Fibroblast of lung (primary cell): ENCODE data around the gene PITRM1. TPM values are rescaled to one million over a fixed set of nuclear protein-coding genes. Genes with fewer than 3 reads are reported as not detected.

Source experiments
- DNase-seq, 2 donors: peaks; one replicate each; pipeline versions ENCODE4 v3.0.0 to v3.0.0-alpha.2; 2010; ENCODE audit warnings: low read depth in 2 of 2
- H2AFZ ChIP-seq: 2 replicates; pipeline ENCODE4 v1.5.1; 2012; ENCODE audit warnings: low read length, control low read depth, inconsistent platforms
- H3K27ac ChIP-seq: 2 replicates; pipeline ENCODE4 v1.5.1; 2011; ENCODE audit warnings: low read length, control low read depth; ENCODE audit not compliant: insufficient read depth
- H3K27me3 ChIP-seq: 2 replicates; pipeline ENCODE4 v1.5.1; 2011; ENCODE audit warnings: mild to moderate bottlenecking, low read length; ENCODE audit not compliant: control insufficient read depth, insufficient read depth
- H3K36me3 ChIP-seq: 2 replicates; pipeline ENCODE4 v1.5.1; 2011; ENCODE audit warnings: low read length; ENCODE audit not compliant: control insufficient read depth, insufficient read depth
- H3K4me1 ChIP-seq: 2 replicates; pipeline ENCODE4 v1.5.1; 2011; ENCODE audit warnings: low read length; ENCODE audit not compliant: control insufficient read depth, insufficient read depth; ENCODE audit errors: extremely low read depth
- H3K4me2 ChIP-seq: 2 replicates; pipeline ENCODE4 v1.5.1; 2011; ENCODE audit warnings: low read length, control low read depth; ENCODE audit not compliant: insufficient read depth; ENCODE audit errors: extremely low read depth
- H3K4me3 ChIP-seq, 4 experiments: fragments of 200-600 bp in 1 of 4; sonication (generic) in 1 of 4; replicated peaks in 1 of 4; 2 replicates each; pipeline ENCODE4 v1.5.1; 2011 to 2016; ENCODE audit warnings: low read length in 4 of 4, low read depth in 3 of 4, mild to moderate bottlenecking in 3 of 4, control low read depth in 2 of 4, inconsistent platforms in 1 of 4, mixed read lengths in 1 of 4; ENCODE audit not compliant: insufficient read depth in 1 of 4; ENCODE audit errors: control extremely low read depth in 1 of 4
- H3K79me2 ChIP-seq: 2 replicates; pipeline ENCODE4 v1.5.1; 2012; ENCODE audit warnings: mild to moderate bottlenecking, low read length, inconsistent platforms; ENCODE audit not compliant: control insufficient read depth, insufficient read depth
- H3K9ac ChIP-seq: 2 replicates; pipeline ENCODE4 v1.5.1; 2011; ENCODE audit warnings: mild to moderate bottlenecking, low read length, control low read depth; ENCODE audit not compliant: insufficient read depth
- H3K9me3 ChIP-seq: 2 replicates; pipeline ENCODE4 v1.5.1; 2012; ENCODE audit warnings: low read depth, low read length; ENCODE audit not compliant: control insufficient read depth, insufficient read depth
- H4K20me1 ChIP-seq: 2 replicates; pipeline ENCODE4 v1.5.1; 2011; ENCODE audit warnings: low read length; ENCODE audit not compliant: control insufficient read depth, insufficient read depth; ENCODE audit errors: extremely low read depth
- EZH2 ChIP-seq: IDR thresholded peaks from 2 replicates; pipeline ENCODE4 v1.5.1; 2012; ENCODE audit warnings: low read length, control low read depth, mild to moderate bottlenecking; ENCODE audit errors: missing control alignments
- polyA plus RNA-seq, 2 donors: library from polyadenylated mRNA; depleted of rRNA in 1 of 2; stranded (reverse) in 1 of 2; unstranded in 1 of 2; fragments of >200 nt; gene quantifications; 2 replicates each; pipeline ENCODE4 v1.2.1, GENCODE V29; 2011 to 2012; ENCODE audit warnings: missing spikeins in 1 of 2
- total RNA-seq: library from RNA; depleted of rRNA; stranded (reverse); fragments of >200 nt; gene quantifications from 2 replicates; pipeline ENCODE4 v1.2.1, GENCODE V29; 2014
- TF ChIP-seq, protein P1 (sequence below), 2 donors: IDR thresholded peaks in 1 of 2; conservative IDR thresholded peaks in 1 of 2; 1 replicate in 1 of 2; 2 replicates in 1 of 2; pipeline ENCODE4 v1.5.1; 2011 to 2012; ENCODE audit warnings: low read length in 2 of 2, control low read depth in 1 of 2, inconsistent platforms in 1 of 2, low read depth in 1 of 2, mild to moderate bottlenecking in 1 of 2

PITRM1 gene
- total and polyA plus RNA-seq, 2 donors (not counting 1 experiment from before 2014, with no cell fraction given), result 53.1 to 73.7 TPM

DNA sequence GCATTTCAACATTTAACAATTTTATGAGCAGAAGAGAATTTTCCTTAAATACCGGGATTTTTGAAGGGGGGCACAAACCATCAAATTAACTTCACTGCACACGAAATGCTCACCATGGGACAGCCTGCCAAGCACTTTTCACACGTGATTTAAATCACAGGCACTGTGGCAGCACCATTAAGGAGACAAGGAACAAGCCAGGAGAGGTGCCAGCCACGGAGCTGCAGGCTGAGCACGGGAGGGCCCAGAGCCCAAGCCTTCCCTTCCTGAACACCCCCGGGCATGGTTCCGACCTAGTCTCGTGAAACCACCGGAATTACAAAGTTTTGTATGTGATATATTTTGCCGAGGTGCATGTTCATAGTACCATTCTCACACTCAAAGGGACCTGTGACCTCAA, 13.4 kb downstream of the PITRM1 start:
- no peak overlapping the region for H3K9ac ChIP-seq
- no peaks in the 10 kb centered on the region for H3K79me2 ChIP-seq
- H3K27ac ChIP-seq, result no peak overlapping the region
- H4K20me1 ChIP-seq, result no peaks in the 10 kb centered on the region
- H3K9me3 ChIP-seq, result no peaks in the 10 kb centered on the region
- H3K36me3 ChIP-seq, result peaks cover 33% of the 10 kb centered on the region
- H3K4me3 ChIP-seq, result no peak overlapping the region
- H2AFZ ChIP-seq, result no peak overlapping the region
- H3K4me1 ChIP-seq, result no peaks in the 10 kb centered on the region
- H3K27me3 ChIP-seq, result no peaks in the 10 kb centered on the region
- H3K4me2 ChIP-seq, result no peak overlapping the region
- no peak for TF ChIP-seq EZH2
- TF ChIP-seq, protein P1, sequence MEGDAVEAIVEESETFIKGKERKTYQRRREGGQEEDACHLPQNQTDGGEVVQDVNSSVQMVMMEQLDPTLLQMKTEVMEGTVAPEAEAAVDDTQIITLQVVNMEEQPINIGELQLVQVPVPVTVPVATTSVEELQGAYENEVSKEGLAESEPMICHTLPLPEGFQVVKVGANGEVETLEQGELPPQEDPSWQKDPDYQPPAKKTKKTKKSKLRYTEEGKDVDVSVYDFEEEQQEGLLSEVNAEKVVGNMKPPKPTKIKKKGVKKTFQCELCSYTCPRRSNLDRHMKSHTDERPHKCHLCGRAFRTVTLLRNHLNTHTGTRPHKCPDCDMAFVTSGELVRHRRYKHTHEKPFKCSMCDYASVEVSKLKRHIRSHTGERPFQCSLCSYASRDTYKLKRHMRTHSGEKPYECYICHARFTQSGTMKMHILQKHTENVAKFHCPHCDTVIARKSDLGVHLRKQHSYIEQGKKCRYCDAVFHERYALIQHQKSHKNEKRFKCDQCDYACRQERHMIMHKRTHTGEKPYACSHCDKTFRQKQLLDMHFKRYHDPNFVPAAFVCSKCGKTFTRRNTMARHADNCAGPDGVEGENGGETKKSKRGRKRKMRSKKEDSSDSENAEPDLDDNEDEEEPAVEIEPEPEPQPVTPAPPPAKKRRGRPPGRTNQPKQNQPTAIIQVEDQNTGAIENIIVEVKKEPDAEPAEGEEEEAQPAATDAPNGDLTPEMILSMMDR (conservative IDR thresholded peaks at IDR 0.05 in 1 of 2, IDR thresholded peaks at IDR 0.05 in 1 of 2; ENCODE audit: low read depth in 1 of 2, low read length in 2 of 2), result no peak
- no peak for DNase-seq

DNA sequence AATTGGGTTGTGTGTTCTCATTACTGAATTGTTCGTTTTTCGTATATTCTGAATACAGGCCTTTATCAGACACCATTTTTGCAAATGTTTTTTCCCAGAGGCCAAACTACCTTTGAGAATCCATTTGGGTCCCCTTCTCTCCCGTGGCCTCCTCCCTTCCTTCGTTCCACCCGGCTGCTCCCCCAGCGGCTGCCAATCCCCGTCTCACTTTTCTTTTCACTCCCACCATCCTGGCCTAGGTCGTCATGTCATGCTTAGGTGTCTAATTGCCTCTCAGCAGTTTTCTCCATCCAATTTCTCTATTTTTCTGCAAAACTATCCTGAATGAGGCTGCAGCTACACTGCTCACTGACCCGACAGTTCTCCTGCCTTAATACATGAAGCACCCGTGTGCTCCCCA, 17.9 kb downstream of the PITRM1 start:
- no peak for DNase-seq
- H3K4me1 ChIP-seq, result no peaks in the 10 kb centered on the region
- no peak overlapping the region for H3K4me3 ChIP-seq
- no peaks in the 10 kb centered on the region for H3K27me3 ChIP-seq
- no peak overlapping the region for H3K9ac ChIP-seq
- no peak overlapping the region for H2AFZ ChIP-seq
- no peaks in the 10 kb centered on the region for H4K20me1 ChIP-seq
- no peaks in the 10 kb centered on the region for H3K79me2 ChIP-seq
- H3K27ac ChIP-seq, result no peak overlapping the region
- TF ChIP-seq EZH2, result no peak
- TF ChIP-seq, protein P1 (conservative IDR thresholded peaks at IDR 0.05 in 1 of 2, IDR thresholded peaks at IDR 0.05 in 1 of 2; ENCODE audit: low read depth in 1 of 2, low read length in 2 of 2), result no peak
- H3K36me3 ChIP-seq, result peaks cover 35% of the 10 kb centered on the region
- H3K9me3 ChIP-seq, result no peaks in the 10 kb centered on the region
- no peak overlapping the region for H3K4me2 ChIP-seq

- H3K9me3 ChIP-seq, result no peaks in the 10 kb centered on the region
- no peak for TF ChIP-seq EZH2
- TF ChIP-seq, protein P1 (conservative IDR thresholded peaks at IDR 0.05 in 1 of 2, IDR thresholded peaks at IDR 0.05 in 1 of 2; ENCODE audit: low read depth in 1 of 2, low read length in 2 of 2), result no peak
- peaks cover 38% of the 10 kb centered on the region for H3K36me3 ChIP-seq
- no peak overlapping the region for H2AFZ ChIP-seq
- no peak overlapping the region for H3K4me2 ChIP-seq
- no peak overlapping the region for H3K27ac ChIP-seq
- no peak overlapping the region for H3K9ac ChIP-seq
- no peak overlapping the region for H3K4me3 ChIP-seq
- H4K20me1 ChIP-seq, result no peaks in the 10 kb centered on the region
- no peak for DNase-seq
- no peaks in the 10 kb centered on the region for H3K27me3 ChIP-seq
- H3K79me2 ChIP-seq, result no peaks in the 10 kb centered on the region
- no peaks in the 10 kb centered on the region for H3K4me1 ChIP-seq
Observed at GRCh38 chr10:3152566-3152935, 20.0 kb downstream of the PITRM1 start.
